ENCODE data around the gene FARP1.

GRCh38 chr13:98252931-98253470, 110.1 kb downstream of the FARP1 start:
- no peak for TF ChIP-seq CTCF (IDR thresholded peaks at IDR 0.05)
- TF ChIP-seq POLR2A (IDR thresholded peaks at IDR 0.05), result no peak
